Umbilical cord (tissue), 2 donors: Measurements from ENCODE around the gene ATXN7L1. TPM values are rescaled to one million over a fixed set of nuclear protein-coding genes. Genes with fewer than 3 reads are reported as not detected.
A peak's percentile ranks its signal among the peaks of the same experiment; 100 is the strongest.
"Not testable (repeated sequence)": the region's sequence is repeated elsewhere in the genome, so short reads cannot be mapped to it uniquely, and the experiment has no call there.

Experiments used
- DNase-seq: peaks from one replicate; pipeline ENCODE4 v3.0.0-alpha.2; 2015; ENCODE audit warnings: low spot score
- total RNA-seq: library from RNA; depleted of rRNA; stranded (reverse); fragments of >200 nt; gene quantifications from one replicate; pipeline ENCODE4 v1.2.3, GENCODE V29; 2014; ENCODE audit warnings: low replicate concordance; ENCODE audit not compliant: insufficient read depth

ATXN7L1 gene
- total RNA-seq, 1 donor from 2014 or later, result 4.8 TPM

- DNase-seq, result no peak
These were observed 169.0 kb downstream of the ATXN7L1 start for GRCh38 chr7:105707381-105707780.

GRCh38 chr7:105705427-105705826 lies 171.0 kb downstream of the ATXN7L1 start:
- no peak for DNase-seq

- DNase-seq, result no peak
These were observed 173.0 kb downstream of the ATXN7L1 start for GRCh38 chr7:105703207-105703930.

- no peak for DNase-seq
These were observed 176.7 kb downstream of the ATXN7L1 start for GRCh38 chr7:105699568-105700236.

GRCh38 chr7:105698531-105698930 lies 177.9 kb downstream of the ATXN7L1 start:
- DNase-seq, result no peak

GRCh38 chr7:105697753-105698152 lies 178.6 kb downstream of the ATXN7L1 start:
- DNase-seq, result no peak

- not testable (repeated sequence) for DNase-seq
These were observed 179.2 kb downstream of the ATXN7L1 start for GRCh38 chr7:105697169-105697568.

GRCh38 chr7:105693576-105693975 lies 182.8 kb downstream of the ATXN7L1 start:
- no peak for DNase-seq

GRCh38 chr7:105691680-105692564 lies 184.5 kb downstream of the ATXN7L1 start:
- DNase-seq, result peak; percentile 73

- DNase-seq, result peak; percentile 43
These were observed 185.2 kb downstream of the ATXN7L1 start for GRCh38 chr7:105691082-105691679.

- no peak for DNase-seq
These were observed 186.0 kb downstream of the ATXN7L1 start for GRCh38 chr7:105690325-105690945.

GRCh38 chr7:105689067-105689819 lies 187.2 kb downstream of the ATXN7L1 start:
- DNase-seq, result no peak

GRCh38 chr7:105688617-105689016 lies 187.8 kb downstream of the ATXN7L1 start:
- DNase-seq, result no peak

- DNase-seq, result no peak
These were observed 191.2 kb downstream of the ATXN7L1 start for GRCh38 chr7:105685161-105685560.

- peak; percentile 24 for DNase-seq
These were observed 193.9 kb downstream of the ATXN7L1 start for GRCh38 chr7:105682341-105683060.

- DNase-seq, result no peak
These were observed 195.8 kb downstream of the ATXN7L1 start for GRCh38 chr7:105680505-105681187.

GRCh38 chr7:105678811-105679495 lies 197.4 kb downstream of the ATXN7L1 start:
- DNase-seq, result peak; percentile 92

GRCh38 chr7:105677817-105678573 lies 198.4 kb downstream of the ATXN7L1 start:
- peak; percentile 21 for DNase-seq
